Panc1 (cell line): Measurements from ENCODE around the gene GALNT13.

Experiments
- POLR2AphosphoS5 ChIP-seq: IDR thresholded peaks from 2 replicates; pipeline ENCODE4 v1.6.1; 2012; ENCODE audit warnings: mild to moderate bottlenecking, low read depth, low read length, moderate library complexity
- TF ChIP-seq, protein P1 (sequence below): fragments of 450-650 bp; IDR thresholded peaks from 2 replicates; pipeline ENCODE4 v1.5.1; 2017; ENCODE audit warnings: mild to moderate bottlenecking
- TF ChIP-seq, protein P2 (sequence below), 2 experiments: IDR thresholded peaks; 2 replicates each; pipeline ENCODE4 v1.6.1; 2011 to 2012; ENCODE audit warnings: low read depth in 2 of 2, control low read depth in 1 of 2, low read length in 1 of 2, mild to moderate bottlenecking in 1 of 2, moderate library complexity in 1 of 2; ENCODE audit not compliant: insufficient read depth in 1 of 2

DNA sequence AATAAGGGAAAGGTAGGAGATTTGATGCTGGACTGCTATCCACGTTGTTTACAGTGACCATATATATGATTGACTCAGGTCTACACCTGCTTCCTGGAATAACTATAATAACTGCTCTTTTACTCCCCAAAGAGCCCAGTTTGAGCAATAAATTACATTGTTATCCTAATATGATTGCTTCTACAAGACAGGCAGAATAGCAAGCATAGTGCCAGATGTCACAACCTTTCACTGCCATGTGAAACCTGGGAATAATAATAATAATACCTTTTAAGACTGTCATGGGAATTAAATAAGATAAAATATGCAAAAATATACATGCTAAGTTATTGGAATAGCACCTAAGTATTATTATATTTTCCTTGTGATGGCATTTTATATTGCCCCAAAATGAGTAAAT, 298.7 kb downstream of the GALNT13 start:
- TF ChIP-seq, protein P1, sequence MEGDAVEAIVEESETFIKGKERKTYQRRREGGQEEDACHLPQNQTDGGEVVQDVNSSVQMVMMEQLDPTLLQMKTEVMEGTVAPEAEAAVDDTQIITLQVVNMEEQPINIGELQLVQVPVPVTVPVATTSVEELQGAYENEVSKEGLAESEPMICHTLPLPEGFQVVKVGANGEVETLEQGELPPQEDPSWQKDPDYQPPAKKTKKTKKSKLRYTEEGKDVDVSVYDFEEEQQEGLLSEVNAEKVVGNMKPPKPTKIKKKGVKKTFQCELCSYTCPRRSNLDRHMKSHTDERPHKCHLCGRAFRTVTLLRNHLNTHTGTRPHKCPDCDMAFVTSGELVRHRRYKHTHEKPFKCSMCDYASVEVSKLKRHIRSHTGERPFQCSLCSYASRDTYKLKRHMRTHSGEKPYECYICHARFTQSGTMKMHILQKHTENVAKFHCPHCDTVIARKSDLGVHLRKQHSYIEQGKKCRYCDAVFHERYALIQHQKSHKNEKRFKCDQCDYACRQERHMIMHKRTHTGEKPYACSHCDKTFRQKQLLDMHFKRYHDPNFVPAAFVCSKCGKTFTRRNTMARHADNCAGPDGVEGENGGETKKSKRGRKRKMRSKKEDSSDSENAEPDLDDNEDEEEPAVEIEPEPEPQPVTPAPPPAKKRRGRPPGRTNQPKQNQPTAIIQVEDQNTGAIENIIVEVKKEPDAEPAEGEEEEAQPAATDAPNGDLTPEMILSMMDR: no peak
- TF ChIP-seq, protein P2, sequence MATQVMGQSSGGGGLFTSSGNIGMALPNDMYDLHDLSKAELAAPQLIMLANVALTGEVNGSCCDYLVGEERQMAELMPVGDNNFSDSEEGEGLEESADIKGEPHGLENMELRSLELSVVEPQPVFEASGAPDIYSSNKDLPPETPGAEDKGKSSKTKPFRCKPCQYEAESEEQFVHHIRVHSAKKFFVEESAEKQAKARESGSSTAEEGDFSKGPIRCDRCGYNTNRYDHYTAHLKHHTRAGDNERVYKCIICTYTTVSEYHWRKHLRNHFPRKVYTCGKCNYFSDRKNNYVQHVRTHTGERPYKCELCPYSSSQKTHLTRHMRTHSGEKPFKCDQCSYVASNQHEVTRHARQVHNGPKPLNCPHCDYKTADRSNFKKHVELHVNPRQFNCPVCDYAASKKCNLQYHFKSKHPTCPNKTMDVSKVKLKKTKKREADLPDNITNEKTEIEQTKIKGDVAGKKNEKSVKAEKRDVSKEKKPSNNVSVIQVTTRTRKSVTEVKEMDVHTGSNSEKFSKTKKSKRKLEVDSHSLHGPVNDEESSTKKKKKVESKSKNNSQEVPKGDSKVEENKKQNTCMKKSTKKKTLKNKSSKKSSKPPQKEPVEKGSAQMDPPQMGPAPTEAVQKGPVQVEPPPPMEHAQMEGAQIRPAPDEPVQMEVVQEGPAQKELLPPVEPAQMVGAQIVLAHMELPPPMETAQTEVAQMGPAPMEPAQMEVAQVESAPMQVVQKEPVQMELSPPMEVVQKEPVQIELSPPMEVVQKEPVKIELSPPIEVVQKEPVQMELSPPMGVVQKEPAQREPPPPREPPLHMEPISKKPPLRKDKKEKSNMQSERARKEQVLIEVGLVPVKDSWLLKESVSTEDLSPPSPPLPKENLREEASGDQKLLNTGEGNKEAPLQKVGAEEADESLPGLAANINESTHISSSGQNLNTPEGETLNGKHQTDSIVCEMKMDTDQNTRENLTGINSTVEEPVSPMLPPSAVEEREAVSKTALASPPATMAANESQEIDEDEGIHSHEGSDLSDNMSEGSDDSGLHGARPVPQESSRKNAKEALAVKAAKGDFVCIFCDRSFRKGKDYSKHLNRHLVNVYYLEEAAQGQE (IDR thresholded peaks at IDR 0.05; ENCODE audit: insufficient read depth in 1 of 2, low read depth in 2 of 2, low read length in 1 of 2): no peak
- TF ChIP-seq POLR2AphosphoS5: no peak
